Stimulated activated CD8-positive, alpha-beta memory T cell treated with anti-CD3 and anti-CD28 coated beads, Interleukin-4, amount 100 ng/mL, for 4 hours (primary cell): Measurements from ENCODE around the gene COA6.

ENCODE experiments used
- DNase-seq, 2 donors: peaks; one replicate each; pipeline ENCODE4 v3.0.0-alpha.2; 2020; ENCODE audit warnings: low read depth in 2 of 2, low spot score in 1 of 2

COA6 gene

GRCh38 chr1:234408757-234409156, 35.5 kb downstream of the COA6 start:
- DNase-seq, result peak in 1 of 2 donors; percentile 5

GRCh38 chr1:234409328-234409727, 36.1 kb downstream of the COA6 start:
- no peak for DNase-seq

GRCh38 chr1:234412830-234413229, 39.6 kb downstream of the COA6 start:
- no peak for DNase-seq

- no peak for DNase-seq
Observed at GRCh38 chr1:234413485-234413884, 40.2 kb downstream of the COA6 start.

- no peak for DNase-seq
Observed at GRCh38 chr1:234413990-234414389, 40.7 kb downstream of the COA6 start.

- no peak for DNase-seq
Observed at GRCh38 chr1:234427950-234428646, 54.8 kb downstream of the COA6 start.

GRCh38 chr1:234429434-234429806, 56.2 kb downstream of the COA6 start:
- DNase-seq, result no peak

GRCh38 chr1:234430691-234431090, 57.4 kb downstream of the COA6 start:
- no peak for DNase-seq

- no peak for DNase-seq
Observed at GRCh38 chr1:234431255-234431654, 58.0 kb downstream of the COA6 start.

GRCh38 chr1:234433563-234434285, 60.5 kb downstream of the COA6 start:
- DNase-seq, result no peak
